Urothelium cell line (cell line): ENCODE data around the gene RUNX2.

ENCODE experiments used
- DNase-seq: peaks from one replicate; pipeline ENCODE4 v3.0.0; 2011; ENCODE audit warnings: low spot score, mixed read lengths
- FAIRE-seq: peaks from 2 replicates; lab custom pipeline; 2011; peaks lifted over from hg19 to GRCh38; lab: Jason Lieb, UNC

RUNX2 gene

GRCh38 chr6:45633272-45633908 is 305.3 kb downstream of the RUNX2 start:
- no peak for DNase-seq
- no peak for FAIRE-seq

DNA sequence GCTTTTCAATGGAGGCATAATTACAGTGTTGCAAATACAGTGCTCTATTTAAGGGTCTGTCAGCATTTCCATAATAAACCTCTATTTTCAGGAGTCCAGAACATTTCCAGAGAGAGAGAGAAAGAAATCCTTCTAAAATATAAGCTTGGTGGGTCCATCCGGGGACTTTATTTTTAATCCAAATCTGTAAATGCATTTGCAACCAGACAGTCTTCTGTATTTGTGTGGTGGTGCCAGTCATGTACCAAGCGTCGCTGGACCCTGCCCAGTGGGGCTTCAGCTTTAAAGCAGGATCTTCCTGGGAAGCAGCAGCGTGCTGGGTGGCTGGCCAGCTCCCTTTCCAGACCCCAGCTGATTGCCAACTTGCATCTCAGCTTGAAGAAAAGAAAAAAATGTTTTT is 306.1 kb downstream of the RUNX2 start:
- FAIRE-seq = no peak
- DNase-seq = no peak

GRCh38 chr6:45635284-45635867 is 307.2 kb downstream of the RUNX2 start:
- DNase-seq = no peak
- FAIRE-seq = no peak

DNA sequence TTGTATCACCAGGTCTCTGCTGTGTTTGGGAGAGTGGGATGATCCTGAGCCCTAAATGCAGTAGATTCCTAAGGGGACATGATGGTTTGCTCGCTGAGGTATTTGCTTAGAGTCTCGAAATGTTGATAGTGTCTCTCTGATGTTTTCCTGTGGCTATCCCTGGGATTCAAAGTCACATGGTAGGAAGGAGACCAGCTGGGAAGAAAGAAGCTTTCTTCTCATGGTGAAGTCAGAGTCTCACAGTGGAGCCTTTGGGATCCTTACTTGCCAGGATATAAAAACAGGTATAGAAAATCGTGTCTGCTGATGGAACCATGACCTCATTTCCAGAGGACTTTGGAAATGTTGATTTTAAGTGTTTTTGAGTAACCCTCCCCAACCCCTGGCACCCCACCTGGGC is 308.9 kb downstream of the RUNX2 start:
- FAIRE-seq (no peak), DNase-seq (no peak)

GRCh38 chr6:45637611-45638257 is 309.6 kb downstream of the RUNX2 start:
- FAIRE-seq (no peak), DNase-seq (peak; percentile 58)

- no peak for FAIRE-seq
- DNase-seq = no peak
These were observed 312.0 kb downstream of the RUNX2 start for GRCh38 chr6:45640081-45640491.

- FAIRE-seq = no peak
- DNase-seq = no peak
These were observed 312.7 kb downstream of the RUNX2 start for GRCh38 chr6:45640811-45641210.

DNA sequence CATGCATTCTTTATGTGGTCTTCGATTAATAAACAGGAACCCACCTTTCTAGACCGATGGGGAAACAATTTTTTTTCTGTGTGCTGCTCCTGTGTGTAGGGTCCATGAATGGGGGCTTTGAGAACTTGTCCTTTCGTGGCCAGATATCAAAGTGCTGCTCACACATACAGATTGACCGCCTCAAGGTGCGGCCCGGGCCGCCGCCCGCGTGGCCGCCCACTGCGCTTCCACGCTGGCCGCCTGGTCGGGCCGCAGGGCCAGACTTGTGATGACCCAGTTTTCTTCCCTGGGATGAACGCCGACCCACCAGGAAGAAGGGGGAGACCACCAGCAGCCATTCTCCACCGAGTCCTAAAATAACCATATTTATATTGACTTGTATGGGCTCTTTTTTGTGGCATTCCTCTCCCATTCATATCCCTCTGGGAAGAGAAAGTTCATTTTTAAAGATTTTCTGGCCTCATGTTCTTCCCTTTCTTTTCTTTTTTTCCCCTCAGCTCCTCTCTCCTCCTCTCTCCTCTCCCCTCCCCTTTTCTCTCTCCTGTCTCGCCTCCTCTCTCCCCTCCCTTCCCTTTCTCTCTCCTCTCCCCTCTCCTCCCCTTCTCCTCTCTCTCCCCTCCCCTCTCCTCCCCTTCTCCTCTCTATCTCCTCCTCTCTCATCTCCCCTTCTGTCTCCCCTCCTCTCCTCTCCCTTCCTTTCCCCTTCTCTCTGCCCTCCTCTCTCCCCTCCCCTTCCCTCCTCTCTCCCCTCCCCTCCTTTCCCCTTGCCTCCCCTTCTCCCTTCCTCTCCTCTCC is 314.4 kb downstream of the RUNX2 start:
- FAIRE-seq (no peak), DNase-seq (no peak)

DNA sequence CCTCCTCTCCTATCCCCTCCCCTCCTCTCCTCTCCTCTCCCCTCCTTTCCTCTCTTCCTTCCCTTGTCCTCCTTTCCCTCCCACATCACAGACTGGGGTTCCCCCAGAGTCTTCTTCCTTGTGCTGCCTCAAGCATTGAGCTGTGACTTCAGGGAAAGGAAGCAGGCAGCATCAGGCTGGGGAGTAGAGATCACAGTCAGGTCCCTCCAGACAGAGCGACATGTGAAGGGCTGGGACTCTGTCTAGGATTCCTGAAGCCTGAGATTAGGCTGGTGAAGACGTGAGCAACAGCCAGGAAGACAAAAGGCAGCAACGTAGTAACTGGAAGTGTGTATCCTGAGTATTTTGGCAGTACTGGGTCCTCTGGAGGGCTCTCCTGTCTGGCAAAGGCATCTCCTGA is 315.0 kb downstream of the RUNX2 start:
- DNase-seq = no peak
- FAIRE-seq = no peak

DNA sequence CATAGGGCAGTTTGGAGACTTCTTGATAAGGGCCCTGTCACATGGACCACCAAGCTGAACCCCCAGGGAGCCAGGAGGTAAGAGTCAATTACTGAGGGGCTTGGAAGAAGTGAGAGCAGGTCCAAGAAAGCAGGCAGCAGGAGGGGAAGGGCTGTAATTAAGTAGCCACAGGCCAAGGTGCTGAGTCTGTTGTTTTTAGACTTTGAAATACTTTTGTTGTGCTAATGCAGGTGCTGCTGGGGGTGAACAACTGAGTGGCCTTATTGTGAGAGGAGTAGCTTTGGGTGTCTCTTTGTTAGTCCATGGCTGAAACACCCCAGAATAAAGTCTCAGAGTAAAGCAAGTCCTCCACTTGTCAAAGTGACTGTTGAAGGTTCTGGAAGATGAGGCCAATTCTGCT is 316.6 kb downstream of the RUNX2 start:
- no peak for FAIRE-seq
- no peak for DNase-seq

- FAIRE-seq (no peak), DNase-seq (no peak)
These were observed 317.2 kb downstream of the RUNX2 start for GRCh38 chr6:45645302-45645701.

- DNase-seq (peak; percentile 46), FAIRE-seq (peak; percentile 77)
These were observed 319.5 kb downstream of the RUNX2 start for GRCh38 chr6:45647341-45648261.

DNA sequence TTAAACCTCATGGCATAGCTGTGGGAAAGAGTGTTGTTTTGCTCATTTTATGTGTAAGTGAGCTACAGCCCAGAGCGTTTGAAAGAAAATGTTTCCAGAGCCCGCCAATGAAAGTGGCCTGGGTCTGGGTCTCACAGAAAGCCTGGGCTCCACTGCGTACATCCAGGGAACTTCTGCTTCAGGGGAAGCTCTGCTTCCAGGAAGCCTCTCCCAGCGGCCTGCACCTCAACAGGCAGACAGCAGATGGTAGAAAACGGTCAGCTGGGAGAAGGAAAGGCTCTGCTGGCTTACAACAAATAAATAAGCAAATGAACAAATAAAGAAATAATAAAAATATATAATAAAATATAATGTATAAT is 320.1 kb downstream of the RUNX2 start:
- no peak for DNase-seq
- FAIRE-seq = no peak

GRCh38 chr6:45650524-45651135 is 322.5 kb downstream of the RUNX2 start:
- DNase-seq (peak; percentile 80), FAIRE-seq (peak; percentile 20)

DNA sequence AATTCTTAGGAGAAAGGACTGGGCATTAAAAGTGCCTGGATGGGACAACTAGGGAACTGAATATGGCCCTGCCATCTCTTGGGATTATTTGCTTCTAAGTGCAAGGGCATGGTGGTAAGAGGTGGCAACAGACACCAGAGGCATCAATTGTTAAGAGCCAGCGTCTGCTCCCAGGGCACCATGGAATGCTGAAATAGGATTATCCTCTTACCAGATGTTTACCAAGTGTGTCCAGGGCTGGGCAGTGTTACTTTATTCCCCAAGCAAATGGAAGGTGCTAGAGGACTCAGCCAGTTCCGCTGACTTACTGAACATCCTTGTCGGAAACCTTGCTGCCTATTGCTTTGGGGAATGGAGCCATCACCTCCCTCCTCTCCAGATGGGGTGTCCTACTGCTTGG is 323.2 kb downstream of the RUNX2 start:
- DNase-seq (no peak), FAIRE-seq (peak; percentile 85)

- FAIRE-seq (no peak), DNase-seq (no peak)
These were observed 324.3 kb downstream of the RUNX2 start for GRCh38 chr6:45652416-45652815.

GRCh38 chr6:45653117-45653883 is 325.2 kb downstream of the RUNX2 start:
- peak; percentile 53 for FAIRE-seq

DNA sequence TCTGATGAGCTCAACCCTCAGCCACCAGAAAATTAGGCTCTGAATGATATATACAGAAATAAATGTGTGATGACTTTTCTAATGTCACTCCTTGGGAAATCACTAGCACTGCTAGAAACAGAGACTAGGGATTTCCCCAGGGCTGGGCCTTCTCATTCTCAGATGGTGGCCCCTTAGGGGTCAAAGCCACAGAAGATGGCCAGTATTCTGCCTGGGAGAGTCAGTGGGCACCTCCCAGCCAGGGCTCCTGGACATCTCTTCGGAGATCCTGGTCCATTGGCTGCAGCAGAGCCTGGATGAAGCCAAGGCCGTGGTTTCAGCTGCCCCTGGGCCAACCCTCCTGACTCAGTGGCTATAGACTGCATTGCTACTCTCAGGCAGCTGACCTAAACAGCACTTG is 326.5 kb downstream of the RUNX2 start:
- FAIRE-seq = no peak
- no peak for DNase-seq

More at GRCh38 chr6:45653117-45653883, 325.2 kb downstream of the RUNX2 start:
- no peak for DNase-seq

DNA sequence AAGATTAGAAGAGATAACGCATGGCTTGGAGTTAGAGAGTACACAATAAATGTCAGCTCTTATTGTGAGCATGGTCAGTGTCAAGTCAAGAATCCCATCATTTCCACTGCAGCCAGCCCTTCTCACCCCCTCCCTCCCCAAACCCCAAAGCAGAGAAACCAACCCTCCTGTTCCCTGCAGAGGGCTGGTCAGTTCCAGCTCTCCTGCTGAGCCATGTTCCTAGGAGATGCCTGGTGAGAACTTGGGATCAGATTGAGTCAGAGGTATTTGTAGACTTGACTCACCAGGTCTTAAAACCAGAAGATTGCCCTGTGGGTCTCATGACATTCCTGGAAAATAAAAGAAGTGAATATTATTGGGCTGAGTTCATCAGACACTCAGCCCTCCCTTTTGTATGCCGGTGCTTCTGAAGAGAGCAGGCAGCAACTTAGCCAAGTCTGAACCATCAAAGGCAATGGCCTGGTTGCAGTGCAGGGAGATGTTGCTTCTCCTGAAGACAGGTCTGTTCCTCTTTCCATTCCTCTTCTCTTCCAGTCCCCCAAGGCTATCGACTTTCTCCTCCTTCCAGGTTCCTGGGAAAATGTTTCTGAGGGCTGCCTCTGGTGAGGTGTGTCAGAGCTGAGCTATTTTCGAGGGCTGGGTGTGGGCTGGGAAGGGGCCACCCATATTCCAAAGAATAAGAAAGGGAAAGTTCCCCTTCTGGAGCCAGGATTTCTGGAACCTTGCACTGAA is 327.8 kb downstream of the RUNX2 start:
- DNase-seq (peak; percentile 93), FAIRE-seq (peak; percentile 80)
